Chondrocyte (in vitro differentiated cells): ENCODE results near the gene CEMIP2. TPM values are rescaled to one million over a fixed set of nuclear protein-coding genes. Genes with fewer than 3 reads are reported as not detected.

Source experiments
- DNase-seq: peaks from one replicate; pipeline ENCODE4 v3.0.0; 2021; ENCODE audit warnings: mixed read lengths, low spot score
- H3K27ac Mint-ChIP-seq: one replicate; pipeline ENCODE4 v1.8.0; 2021; ENCODE audit warnings: mild to moderate bottlenecking, moderate library complexity, mixed read lengths; ENCODE audit not compliant: unreplicated experiment
- H3K27me3 Mint-ChIP-seq: 2 replicates; pipeline ENCODE4 v1.8.0; 2021; ENCODE audit warnings: low read depth, mixed read lengths
- H3K36me3 Mint-ChIP-seq: 2 replicates; pipeline ENCODE4 v1.8.0; 2021; ENCODE audit warnings: low read depth, mixed read lengths
- H3K4me1 Mint-ChIP-seq: 2 replicates; pipeline ENCODE4 v1.8.0; 2021; ENCODE audit warnings: low read depth, mild to moderate bottlenecking, mixed read lengths
- H3K4me3 Mint-ChIP-seq: one replicate; pipeline ENCODE4 v1.8.0; 2021; ENCODE audit warnings: mild to moderate bottlenecking, moderate library complexity, mixed read lengths; ENCODE audit not compliant: unreplicated experiment
- H3K9me3 Mint-ChIP-seq: 2 replicates; pipeline ENCODE4 v1.8.0; 2021; ENCODE audit warnings: low read depth, mixed read lengths
- CTCF ChIP-seq: fragments of 200-600 bp; sonication (generic); IDR thresholded peaks from 2 replicates; pipeline ENCODE4 v1.5.0; 2021; ENCODE audit warnings: antibody characterized with exemption, mild to moderate bottlenecking, moderate library complexity
- total RNA-seq: library from RNA; stranded (reverse); gene quantifications from 3 replicates; pipeline ENCODE4 v1.2.1, GENCODE V29; 2021

CEMIP2 gene
- total RNA-seq, 1 donor from 2014 or later: 23.3 TPM

GRCh38 chr9:71783120-71783523 is 14.8 kb upstream of the CEMIP2 start:
- no peak for DNase-seq
- Mint-ChIP-seq H3K4me3 (peak overlapping the region; percentile 8), H3K27ac (no peak overlapping the region)

GRCh38 chr9:71781391-71781790 is 13.1 kb upstream of the CEMIP2 start:
- Mint-ChIP-seq H3K4me1 (peaks cover 10% of the 10 kb centered on the region), H3K9me3 (no peaks in the 10 kb centered on the region), H3K4me3 (no peak overlapping the region), H3K27ac (no peak overlapping the region), H3K27me3 (no peaks in the 10 kb centered on the region), H3K36me3 (no peaks in the 10 kb centered on the region)
- TF ChIP-seq CTCF: no peak
- no peak for DNase-seq

More at GRCh38 chr9:71783120-71783523, 14.8 kb upstream of the CEMIP2 start:
- TF ChIP-seq CTCF: no peak
- Mint-ChIP-seq H3K36me3 (no peaks in the 10 kb centered on the region), H3K9me3 (no peaks in the 10 kb centered on the region), H3K4me1 (peaks cover 10% of the 10 kb centered on the region), H3K27me3 (no peaks in the 10 kb centered on the region)

GRCh38 chr9:71780953-71781352 is 12.6 kb upstream of the CEMIP2 start:
- no peak for DNase-seq
- Mint-ChIP-seq H3K4me1 (peaks cover 10% of the 10 kb centered on the region), H3K27me3 (no peaks in the 10 kb centered on the region), H3K27ac (no peak overlapping the region), H3K4me3 (no peak overlapping the region), H3K9me3 (no peaks in the 10 kb centered on the region), H3K36me3 (no peaks in the 10 kb centered on the region)
- TF ChIP-seq CTCF: no peak

- Mint-ChIP-seq H3K36me3 (no peaks in the 10 kb centered on the region), H3K4me3 (no peak overlapping the region), H3K9me3 (no peaks in the 10 kb centered on the region), H3K27ac (no peak overlapping the region), H3K27me3 (peaks cover 1% of the 10 kb centered on the region), H3K4me1 (peaks cover 3% of the 10 kb centered on the region)
- no peak for TF ChIP-seq CTCF
- no peak for DNase-seq
These were observed 9.8 kb upstream of the CEMIP2 start for GRCh38 chr9:71778085-71778484.

- Mint-ChIP-seq H3K4me1 (no peaks in the 10 kb centered on the region), H3K27me3 (peaks cover 1% of the 10 kb centered on the region), H3K9me3 (no peaks in the 10 kb centered on the region), H3K36me3 (no peaks in the 10 kb centered on the region), H3K4me3 (no peak overlapping the region), H3K27ac (no peak overlapping the region)
- DNase-seq: no peak
- no peak for TF ChIP-seq CTCF
These were observed 6.6 kb upstream of the CEMIP2 start for GRCh38 chr9:71774920-71775319.
